PC-9 (cell line): ENCODE measurements around the gene SGCD. TPM values are rescaled to one million over a fixed set of nuclear protein-coding genes. Genes with fewer than 3 reads are reported as not detected.

Experiments
- BruUV-seq: library from RNA; stranded (reverse); fragments of 400-500 nt; replicated peaks from 2 replicates; lab custom pipeline; 2021; lab: Mats Ljungman, UMichigan
- CTCF ChIA-PET: fragments of 300-600 bp; sonication (Branson Sonifier 250); formaldehyde crosslinking; loops from one replicate; lab custom pipeline; 2022; ENCODE audit warnings: antibody characterized with exemption; lab: Charles Lee
- POLR2A ChIA-PET: fragments of 300-600 bp; sonication (Branson Sonifier 250); formaldehyde crosslinking; loops from one replicate; lab custom pipeline; 2022; ENCODE audit warnings: antibody characterized with exemption; ENCODE audit not compliant: unreplicated experiment; lab: Charles Lee
- DNase-seq, 2 experiments: peaks; one replicate each; pipeline versions ENCODE4 v3.0.0 to v3.0.0-alpha.2; 2015 to 2022; ENCODE audit warnings: mixed read lengths in 1 of 2
- H2AFZ ChIP-seq: fragments of 200-600 bp; sonication (generic); 2 replicates; pipeline ENCODE4 v1.8.1; 2017; ENCODE audit warnings: antibody characterized with exemption
- H3F3A ChIP-seq: fragments of 200-600 bp; sonication (generic); 2 replicates; pipeline ENCODE4 v1.8.1; 2017; ENCODE audit warnings: antibody characterized with exemption, mild to moderate bottlenecking, low read depth; ENCODE audit not compliant: insufficient read depth
- H3K27ac ChIP-seq: fragments of 200-600 bp; sonication (generic); 2 replicates; pipeline ENCODE4 v1.6.1; 2016; ENCODE audit warnings: mixed run types
- H3K27me3 ChIP-seq: fragments of 200-600 bp; sonication (generic); 2 replicates; pipeline ENCODE4 v1.6.1; 2016; ENCODE audit warnings: low read depth, mixed run types; ENCODE audit not compliant: insufficient read depth
- H3K36me3 ChIP-seq: fragments of 200-600 bp; sonication (generic); 2 replicates; pipeline ENCODE4 v1.6.1; 2016; ENCODE audit warnings: low read depth, mixed run types
- H3K4me1 ChIP-seq: fragments of 200-600 bp; sonication (generic); replicated peaks from 2 replicates; pipeline ENCODE4 v1.6.1; 2016; ENCODE audit warnings: mixed run types; ENCODE audit not compliant: insufficient read depth
- H3K4me2 ChIP-seq: fragments of 200-600 bp; sonication (generic); 2 replicates; pipeline ENCODE4 v1.6.1; 2017; ENCODE audit warnings: mixed run types
- H3K4me3 ChIP-seq: fragments of 200-600 bp; sonication (generic); 2 replicates; pipeline ENCODE4 v1.6.1; 2016; ENCODE audit warnings: mixed run types
- H3K79me2 ChIP-seq: fragments of 200-600 bp; sonication (generic); 2 replicates; pipeline ENCODE4 v1.6.1; 2017; ENCODE audit warnings: low read depth, mixed run types
- H3K9me2 ChIP-seq: fragments of 200-600 bp; sonication (generic); 2 replicates; pipeline ENCODE4 v1.8.1; 2017; ENCODE audit warnings: mild to moderate bottlenecking; ENCODE audit not compliant: insufficient read depth
- H3K9me3 ChIP-seq: fragments of 200-600 bp; sonication (generic); 2 replicates; pipeline ENCODE4 v1.8.1; 2016; ENCODE audit warnings: low read depth; ENCODE audit not compliant: insufficient read depth
- H4K20me1 ChIP-seq: fragments of 200-600 bp; sonication (generic); 2 replicates; pipeline ENCODE4 v1.8.1; 2017; ENCODE audit not compliant: insufficient read depth
- CTCF ChIP-seq: fragments of 200-600 bp; sonication (generic); conservative IDR thresholded peaks from 2 replicates; pipeline ENCODE4 v1.6.1; 2017; ENCODE audit warnings: mixed run types, antibody characterized with exemption, mild to moderate bottlenecking, moderate library complexity
- EZH2 ChIP-seq: fragments of 200-600 bp; sonication (generic); IDR thresholded peaks from 2 replicates; pipeline ENCODE4 v1.8.0; 2017; ENCODE audit warnings: antibody characterized with exemption, low read depth
- intact Hi-C: fragments of 100-400 bp; cut with micrococcal nuclease; formaldehyde crosslinking; loops from one replicate; pipeline ENCODE4 v1.10.0; 2022; ENCODE audit not compliant: unreplicated experiment
- total RNA-seq: library from RNA; stranded (reverse); gene quantifications from 2 replicates; pipeline ENCODE4 v1.2.3, GENCODE V29; 2021

SGCD gene
- total RNA-seq, 1 experiment from 2014 or later: not detected

- TF ChIP-seq CTCF (no peak), EZH2 (no peak)
- no peaks in the 10 kb centered on the region for H4K20me1 ChIP-seq
- no peaks in the 10 kb centered on the region for H3F3A ChIP-seq
- H3K4me3 ChIP-seq: no peak overlapping the region
- BruUV-seq: no TSS peak
- POLR2A ChIA-PET: no interaction called here
- no peaks in the 10 kb centered on the region for H3K79me2 ChIP-seq
- no peaks in the 10 kb centered on the region for H3K9me2 ChIP-seq
- H3K4me2 ChIP-seq: no peak overlapping the region
- H2AFZ ChIP-seq: no peak overlapping the region
- no peaks in the 10 kb centered on the region for H3K27me3 ChIP-seq
- no peaks in the 10 kb centered on the region for H3K36me3 ChIP-seq
- intact Hi-C loops: no loop called here
- no peaks in the 10 kb centered on the region for H3K4me1 ChIP-seq
- no peak overlapping the region for H3K27ac ChIP-seq
- no peaks in the 10 kb centered on the region for H3K9me3 ChIP-seq
- no peak for DNase-seq
- CTCF ChIA-PET: no interaction called here
These were observed 266.6 kb downstream of the SGCD start for GRCh38 chr5:156593546-156593945.

- intact Hi-C loops: no loop called here
- Histone ChIP-seq H3K4me1 (no peaks in the 10 kb centered on the region), H3K27ac (no peak overlapping the region), H3K9me2 (no peaks in the 10 kb centered on the region), H4K20me1 (no peaks in the 10 kb centered on the region), H3K36me3 (no peaks in the 10 kb centered on the region), H2AFZ (no peak overlapping the region), H3F3A (no peaks in the 10 kb centered on the region), H3K79me2 (no peaks in the 10 kb centered on the region), H3K4me2 (no peak overlapping the region), H3K9me3 (no peaks in the 10 kb centered on the region), H3K4me3 (no peak overlapping the region), H3K27me3 (no peaks in the 10 kb centered on the region)
- TF ChIP-seq EZH2 (no peak), CTCF (no peak)
- DNase-seq: no peak
- ChIA-PET POLR2A (no interaction called here), CTCF (no interaction called here)
- no TSS peak for BruUV-seq
These were observed 267.4 kb downstream of the SGCD start for GRCh38 chr5:156594406-156594805.

- ChIA-PET POLR2A (no interaction called here), CTCF (no interaction called here)
- Histone ChIP-seq H3K27ac (no peak overlapping the region), H4K20me1 (no peaks in the 10 kb centered on the region), H3K36me3 (no peaks in the 10 kb centered on the region), H3K4me3 (no peak overlapping the region), H3F3A (no peaks in the 10 kb centered on the region), H3K4me1 (no peaks in the 10 kb centered on the region), H3K9me3 (no peaks in the 10 kb centered on the region), H3K4me2 (no peak overlapping the region), H3K79me2 (no peaks in the 10 kb centered on the region), H2AFZ (no peak overlapping the region), H3K27me3 (no peaks in the 10 kb centered on the region), H3K9me2 (no peaks in the 10 kb centered on the region)
- intact Hi-C loops: no loop called here
- no peak for DNase-seq
- no TSS peak for BruUV-seq
- no peak for TF ChIP-seq CTCF
- no peak for TF ChIP-seq EZH2
These were observed 268.3 kb downstream of the SGCD start for GRCh38 chr5:156595132-156595787.
